Muscle of leg (tissue), 11 donors: ENCODE measurements around the gene SAMD15. TPM values are rescaled to one million over a fixed set of nuclear protein-coding genes. Genes with fewer than 3 reads are reported as not detected.
"Not testable (repeated sequence)": the region's sequence is repeated elsewhere in the genome, so short reads cannot be mapped to it uniquely, and the experiment has no call there.

Experiments
- DNase-seq: peaks from one replicate; pipeline ENCODE4 v3.0.0; 2013
- H3K27ac ChIP-seq: one replicate; pipeline ENCODE4 v1.5.1; 2013; ENCODE audit warnings: mild to moderate bottlenecking, low read length, control low read depth
- H3K27me3 ChIP-seq: one replicate; pipeline ENCODE4 v1.6.1; 2013; ENCODE audit warnings: low read length; ENCODE audit not compliant: control insufficient read depth, insufficient read depth
- H3K36me3 ChIP-seq: one replicate; pipeline ENCODE4 v1.6.1; 2013; ENCODE audit warnings: low read length; ENCODE audit not compliant: control insufficient read depth, insufficient read depth
- H3K4me1 ChIP-seq: one replicate; pipeline ENCODE4 v1.6.1; 2013; ENCODE audit warnings: low read length; ENCODE audit not compliant: control insufficient read depth, insufficient read depth
- H3K4me3 ChIP-seq: one replicate; pipeline ENCODE4 v1.5.1; 2013; ENCODE audit warnings: low read length, control low read depth
- H3K9me3 ChIP-seq: replicated peaks from 2 replicates; pipeline ENCODE4 v1.6.1; 2013; ENCODE audit warnings: low read depth, low read length; ENCODE audit not compliant: control insufficient read depth
- WGBS: methylation state at CpG from one replicate; pipeline ENCODE4 v1.1.5; 2013; ENCODE audit warnings: missing lambda C conversion rate; ENCODE audit not compliant: insufficient coverage; 5-methylcytosine and 5-hydroxymethylcytosine counted together
- polyA plus RNA-seq, 8 donors: library from polyadenylated mRNA; unstranded; fragments of 120-200 nt; gene quantifications; one replicate each; pipeline versions ENCODE4 v1.2.1 to v1.2.3, GENCODE V29; 2013; ENCODE audit warnings: inconsistent platforms in 1 of 8, low replicate concordance in 1 of 8; ENCODE audit not compliant: insufficient read length in 8 of 8, insufficient read depth in 1 of 8
- total RNA-seq: library from RNA; stranded (reverse); fragments of 120-200 nt; gene quantifications from one replicate; pipeline ENCODE4 v1.2.4, GENCODE V29; 2013

Gene SAMD15
- total and polyA plus RNA-seq, 9 donors = 0.17 to 1.1 (median 0.41) TPM

- Histone ChIP-seq H3K27me3 (no peaks in the 10 kb centered on the region), H3K27ac (no peak overlapping the region), H3K4me1 (no peaks in the 10 kb centered on the region), H3K36me3 (no peaks in the 10 kb centered on the region), H3K4me3 (no peak overlapping the region), H3K9me3 (no peaks in the 10 kb centered on the region)
- DNase-seq = no peak
- 43% methylated on average over 1 of the region's 3 CpGs for WGBS
These were observed 32.0 kb downstream of the SAMD15 start for GRCh38 chr14:77409131-77409533.

DNA sequence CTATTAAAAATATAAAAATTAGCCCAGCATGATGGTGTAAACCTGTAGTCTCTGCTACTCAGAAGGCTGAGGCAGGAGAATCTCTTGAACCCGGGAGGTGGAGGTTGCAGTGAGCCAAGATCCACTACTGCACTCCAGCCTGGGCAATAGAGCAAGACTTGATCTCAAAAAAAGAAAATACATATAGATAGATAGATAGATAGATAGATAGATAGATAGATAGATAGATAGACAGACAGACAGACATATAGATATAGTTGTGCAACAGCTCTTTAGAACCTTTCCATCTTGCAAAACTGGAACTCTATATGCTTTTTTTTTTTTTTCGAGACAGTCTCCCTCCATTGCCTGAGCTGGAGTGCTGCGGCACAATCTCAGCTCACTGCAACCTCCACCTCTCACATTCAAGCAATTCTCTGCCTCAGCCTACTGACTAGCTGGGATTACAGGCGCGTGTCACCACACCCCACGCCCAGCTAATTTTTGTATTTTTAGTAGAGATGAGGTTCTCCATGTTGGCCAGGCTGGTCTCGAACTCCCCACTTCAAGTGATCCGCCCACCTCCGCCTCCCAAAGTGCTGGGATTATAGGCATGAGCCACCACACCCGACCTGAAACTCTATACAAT lies 38.3 kb downstream of the SAMD15 start:
- not testable (repeated sequence) for H3K27ac ChIP-seq, H3K36me3 ChIP-seq, H3K4me3 ChIP-seq, H3K27me3 ChIP-seq, H3K4me1 ChIP-seq, DNase-seq
- H3K9me3 ChIP-seq = peaks cover 15% of the 10 kb centered on the region
- WGBS = no CpG with 5 or more reads among the region's 10 CpGs

DNA sequence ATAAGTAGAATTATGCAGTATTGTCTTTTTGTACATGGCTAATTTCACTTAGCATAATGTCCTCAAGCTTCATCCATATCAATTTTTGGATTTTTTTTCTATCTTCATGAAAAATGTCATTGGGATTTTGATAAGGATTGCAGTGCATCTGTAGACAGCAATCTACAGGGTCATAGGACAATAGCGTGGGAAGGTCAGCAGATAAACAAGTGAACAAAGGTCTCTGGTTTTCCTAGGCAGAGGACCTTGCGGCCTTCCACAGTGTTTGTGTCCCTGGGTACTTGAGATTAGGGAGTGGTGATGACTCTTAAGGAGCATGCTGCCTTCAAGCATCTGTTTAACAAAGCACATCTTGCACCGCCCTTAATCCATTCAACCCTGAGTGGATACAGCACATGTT lies 38.9 kb downstream of the SAMD15 start:
- H3K9me3 ChIP-seq = peaks cover 17% of the 10 kb centered on the region
- H3K4me1 ChIP-seq, H3K36me3 ChIP-seq, H3K4me3 ChIP-seq, H3K27ac ChIP-seq, DNase-seq, H3K27me3 ChIP-seq: not testable (repeated sequence)
- no CpG with 5 or more reads among the region's 3 CpGs for WGBS

DNA sequence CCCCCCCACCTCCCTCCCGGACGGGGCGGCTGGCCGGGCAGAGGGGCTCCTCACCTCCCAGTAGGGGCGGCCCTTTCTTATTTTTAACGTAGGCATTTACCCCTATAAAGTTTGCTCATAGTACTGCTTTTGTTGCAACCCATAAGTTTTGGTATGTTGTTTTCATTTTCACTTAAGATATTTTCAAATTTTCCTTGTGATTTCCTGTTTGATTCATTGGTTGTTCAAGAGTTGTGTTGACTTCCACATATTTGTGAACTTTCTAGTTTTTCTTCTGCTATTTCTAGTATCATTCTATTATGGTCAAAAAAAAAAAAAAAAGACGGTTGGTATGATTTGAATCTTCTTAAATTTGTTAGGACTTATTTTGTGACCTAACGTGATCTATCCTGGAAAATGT lies 39.7 kb downstream of the SAMD15 start:
- no CpG with 5 or more reads among the region's 8 CpGs for WGBS
- no peak for DNase-seq
- peaks cover 8% of the 10 kb centered on the region for H3K36me3 ChIP-seq
- H3K27me3 ChIP-seq = no peaks in the 10 kb centered on the region
- H3K4me3 ChIP-seq = no peak overlapping the region
- H3K9me3 ChIP-seq = peaks cover 17% of the 10 kb centered on the region
- H3K4me1 ChIP-seq = no peaks in the 10 kb centered on the region
- H3K27ac ChIP-seq = no peak overlapping the region

- Histone ChIP-seq H3K36me3 (peaks cover 41% of the 10 kb centered on the region), H3K27ac (no peak overlapping the region), H3K27me3 (no peaks in the 10 kb centered on the region), H3K4me3 (no peak overlapping the region), H3K4me1 (no peaks in the 10 kb centered on the region), H3K9me3 (peaks cover 17% of the 10 kb centered on the region)
- no CpG with 5 or more reads among the region's 2 CpGs for WGBS
- DNase-seq = no peak
These were observed 44.0 kb downstream of the SAMD15 start for GRCh38 chr14:77421201-77421600.

DNA sequence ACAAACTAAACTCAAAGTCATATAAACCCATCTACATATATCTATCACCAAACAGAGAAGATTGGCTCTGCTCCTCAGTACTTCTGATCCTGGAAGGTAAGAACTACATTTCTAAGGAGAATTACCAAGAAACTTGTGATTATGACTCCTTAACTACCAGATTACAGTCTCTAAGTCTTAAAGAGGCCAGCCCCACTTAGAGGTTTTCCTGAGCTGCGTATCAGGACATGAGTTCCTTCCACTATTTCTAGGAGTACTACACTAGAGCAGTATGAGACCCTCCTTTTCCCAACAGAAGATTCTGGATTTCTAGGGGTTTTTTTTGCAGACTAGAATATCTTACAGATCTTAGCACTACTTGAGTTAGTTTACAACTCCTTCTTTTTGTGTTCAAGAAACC lies 46.2 kb downstream of the SAMD15 start, which contains the start of gene NOXRED1:
Gene NOXRED1 (minus strand): TSS at position 101 of the 400 bp plus-strand sequence. CDS start 634 bp downstream, outside the sequence.
- WGBS = 100% methylated on average over 1 of the region's 1 CpG
- DNase-seq = no peak
- Histone ChIP-seq H3K27ac (no peak within 1 kb of the TSS), H3K4me3 (no peak within 1 kb of the TSS), H3K27me3 (no peaks in the 10 kb centered on the region), H3K4me1 (no peaks in the 10 kb centered on the region), H3K36me3 (peaks cover 62% of the 10 kb centered on the region), H3K9me3 (peaks cover 14% of the 10 kb centered on the region)

- peaks cover 75% of the 10 kb centered on the region for H3K36me3 ChIP-seq
- WGBS = 83% methylated on average over 2 of the region's 3 CpGs
- no peak for DNase-seq
- H3K27ac ChIP-seq = no peak overlapping the region
- H3K4me1 ChIP-seq = no peaks in the 10 kb centered on the region
- H3K9me3 ChIP-seq = peaks cover 7% of the 10 kb centered on the region
- no peak overlapping the region for H3K4me3 ChIP-seq
- H3K27me3 ChIP-seq = no peaks in the 10 kb centered on the region
These were observed 47.7 kb downstream of the SAMD15 start for GRCh38 chr14:77424862-77425261.

DNA sequence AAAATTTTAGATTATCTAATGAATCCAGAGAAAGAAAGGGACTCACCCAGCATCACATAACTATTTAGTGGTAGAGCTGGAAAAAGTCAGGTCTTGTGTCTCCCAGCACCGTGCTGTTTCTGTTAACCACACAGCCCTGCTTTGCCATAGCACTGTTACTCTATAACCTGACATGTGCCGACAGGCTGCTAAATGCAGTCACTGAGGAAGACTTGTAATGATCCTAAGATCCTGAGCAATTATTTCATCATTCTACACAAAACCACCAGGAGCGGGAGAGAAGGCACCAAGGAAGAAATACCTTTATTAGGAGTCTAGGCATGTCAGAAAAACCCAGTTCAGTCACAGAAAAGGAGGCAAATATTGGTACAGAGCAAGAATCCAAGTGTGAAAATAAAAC lies 49.2 kb downstream of the SAMD15 start:
- Histone ChIP-seq H3K4me1 (no peaks in the 10 kb centered on the region), H3K27me3 (no peaks in the 10 kb centered on the region)
- WGBS = no CpG with 5 or more reads among the region's 3 CpGs

GRCh38 chr14:77436042-77436441 lies 58.9 kb downstream of the SAMD15 start:
- Histone ChIP-seq H3K4me3 (no peak overlapping the region), H3K4me1 (no peaks in the 10 kb centered on the region), H3K27me3 (no peaks in the 10 kb centered on the region), H3K36me3 (peaks cover 43% of the 10 kb centered on the region), H3K27ac (no peak overlapping the region), H3K9me3 (no peaks in the 10 kb centered on the region)
- DNase-seq = no peak
- WGBS = no CpG with 5 or more reads among the region's 3 CpGs

More for the DNA sequence above, 49.2 kb downstream of the SAMD15 start:
- no peak for DNase-seq
- Histone ChIP-seq H3K9me3 (no peaks in the 10 kb centered on the region), H3K4me3 (no peak overlapping the region), H3K36me3 (peaks cover 75% of the 10 kb centered on the region), H3K27ac (no peak overlapping the region)

DNA sequence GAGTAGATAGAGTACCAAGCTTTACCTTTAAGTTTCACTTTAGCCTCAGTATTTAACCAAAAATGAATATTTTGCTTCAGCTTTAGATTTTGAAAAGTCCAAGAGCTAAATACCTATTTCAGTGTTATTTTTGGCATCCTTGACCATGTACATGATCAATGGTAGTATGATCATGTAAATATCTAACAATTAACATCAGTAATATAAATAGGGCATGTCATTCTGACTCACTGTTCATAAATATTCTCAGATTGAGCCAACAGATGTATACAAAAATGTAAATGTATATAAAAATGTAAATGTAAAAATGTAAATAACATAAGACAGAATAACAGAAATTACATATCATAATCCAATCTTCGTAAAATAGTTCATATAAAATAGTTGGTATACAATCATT lies 61.4 kb downstream of the SAMD15 start:
- no peak for DNase-seq
- Histone ChIP-seq H3K27ac (no peak overlapping the region), H3K27me3 (no peaks in the 10 kb centered on the region), H3K4me1 (no peaks in the 10 kb centered on the region), H3K4me3 (no peak overlapping the region), H3K36me3 (peaks cover 64% of the 10 kb centered on the region), H3K9me3 (no peaks in the 10 kb centered on the region)
- WGBS = no CpG with 5 or more reads among the region's 1 CpG

DNA sequence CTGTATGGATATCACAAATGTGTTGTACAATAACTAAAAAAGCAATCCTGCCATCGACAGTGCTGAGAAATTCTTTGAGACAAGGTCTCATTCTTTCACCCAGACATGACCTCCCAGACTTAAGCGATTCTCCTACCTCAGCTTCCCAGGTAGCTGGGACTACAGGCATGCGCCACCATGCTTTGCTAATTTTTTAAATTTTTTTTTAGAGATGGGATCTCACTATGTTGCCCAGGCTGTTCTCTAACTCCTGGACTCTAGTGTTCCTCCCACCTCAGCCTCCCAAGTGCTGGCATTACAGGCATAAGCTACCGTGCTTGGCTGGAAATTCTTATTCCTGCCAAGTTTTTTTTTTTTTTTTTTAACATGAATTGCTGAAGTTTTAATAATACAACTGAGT lies 62.7 kb downstream of the SAMD15 start:
- Histone ChIP-seq H3K36me3 (peaks cover 62% of the 10 kb centered on the region), H3K4me1 (no peaks in the 10 kb centered on the region), H3K27me3 (no peaks in the 10 kb centered on the region), H3K9me3 (no peaks in the 10 kb centered on the region), H3K4me3 (no peak overlapping the region), H3K27ac (no peak overlapping the region)
- WGBS = no CpG with 5 or more reads among the region's 4 CpGs
- DNase-seq = no peak
